Measurements from ENCODE around the gene NEXN.
A peak's percentile ranks its signal among the peaks of the same experiment; 100 is the strongest.

The NEXN gene

DNA sequence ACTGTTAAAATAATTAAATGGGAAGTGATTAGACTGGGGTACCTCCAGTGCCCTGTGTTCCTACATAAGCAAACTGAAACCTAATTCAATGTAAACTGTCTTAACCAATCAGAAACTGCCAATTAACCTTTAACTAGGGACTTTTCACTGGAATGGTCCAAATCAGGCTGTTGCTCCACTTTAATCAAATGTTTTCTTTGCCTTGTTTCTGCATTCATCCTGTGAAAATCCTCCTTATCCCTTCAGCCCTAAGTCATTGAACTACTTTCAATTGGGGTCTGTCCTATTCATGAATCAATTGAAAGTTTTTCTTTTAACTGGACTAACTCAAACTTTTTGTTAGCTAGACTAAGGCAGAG, 95.6 kb downstream of the NEXN start:
- no peak for DNase-seq (ENCODE audit: low read depth in 1 of 2, low spot score in 1 of 2)
- Histone ChIP-seq H3K4me3 (replicated peaks; ENCODE audit: insufficient read depth, low read length) (no peak overlapping the region), H3K27ac (replicated peaks) (no peak overlapping the region), H3K27me3 (ENCODE audit: insufficient read depth, poor library complexity, severe bottlenecking) (no peaks in the 10 kb centered on the region)
- TF ChIP-seq CTCF (IDR thresholded peaks at IDR 0.05; ENCODE audit: insufficient read depth, low read length) (no peak), POLR2AphosphoS5 (IDR thresholded peaks at IDR 0.05; ENCODE audit: low read depth) (no peak), SPI1 (IDR thresholded peaks at IDR 0.05; ENCODE audit: borderline replicate concordance, low read depth) (no peak), GABPA (IDR thresholded peaks at IDR 0.05; ENCODE audit: low read depth) (no peak)
- TF ChIP-seq, protein P1, sequence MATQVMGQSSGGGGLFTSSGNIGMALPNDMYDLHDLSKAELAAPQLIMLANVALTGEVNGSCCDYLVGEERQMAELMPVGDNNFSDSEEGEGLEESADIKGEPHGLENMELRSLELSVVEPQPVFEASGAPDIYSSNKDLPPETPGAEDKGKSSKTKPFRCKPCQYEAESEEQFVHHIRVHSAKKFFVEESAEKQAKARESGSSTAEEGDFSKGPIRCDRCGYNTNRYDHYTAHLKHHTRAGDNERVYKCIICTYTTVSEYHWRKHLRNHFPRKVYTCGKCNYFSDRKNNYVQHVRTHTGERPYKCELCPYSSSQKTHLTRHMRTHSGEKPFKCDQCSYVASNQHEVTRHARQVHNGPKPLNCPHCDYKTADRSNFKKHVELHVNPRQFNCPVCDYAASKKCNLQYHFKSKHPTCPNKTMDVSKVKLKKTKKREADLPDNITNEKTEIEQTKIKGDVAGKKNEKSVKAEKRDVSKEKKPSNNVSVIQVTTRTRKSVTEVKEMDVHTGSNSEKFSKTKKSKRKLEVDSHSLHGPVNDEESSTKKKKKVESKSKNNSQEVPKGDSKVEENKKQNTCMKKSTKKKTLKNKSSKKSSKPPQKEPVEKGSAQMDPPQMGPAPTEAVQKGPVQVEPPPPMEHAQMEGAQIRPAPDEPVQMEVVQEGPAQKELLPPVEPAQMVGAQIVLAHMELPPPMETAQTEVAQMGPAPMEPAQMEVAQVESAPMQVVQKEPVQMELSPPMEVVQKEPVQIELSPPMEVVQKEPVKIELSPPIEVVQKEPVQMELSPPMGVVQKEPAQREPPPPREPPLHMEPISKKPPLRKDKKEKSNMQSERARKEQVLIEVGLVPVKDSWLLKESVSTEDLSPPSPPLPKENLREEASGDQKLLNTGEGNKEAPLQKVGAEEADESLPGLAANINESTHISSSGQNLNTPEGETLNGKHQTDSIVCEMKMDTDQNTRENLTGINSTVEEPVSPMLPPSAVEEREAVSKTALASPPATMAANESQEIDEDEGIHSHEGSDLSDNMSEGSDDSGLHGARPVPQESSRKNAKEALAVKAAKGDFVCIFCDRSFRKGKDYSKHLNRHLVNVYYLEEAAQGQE (IDR thresholded peaks at IDR 0.05; ENCODE audit: insufficient replicate concordance, low read depth), result no peak

GRCh38 chr1:77984629-77985028, 96.2 kb downstream of the NEXN start:
- no peak for DNase-seq (ENCODE audit: low read depth in 1 of 2, low spot score in 1 of 2)
- no peak overlapping the region; the same call in 1 of the 2 replicates for H3K27ac ChIP-seq (replicated peaks)
- H3K27me3 ChIP-seq (ENCODE audit: insufficient read depth, poor library complexity, severe bottlenecking), result no peaks in the 10 kb centered on the region
- TF ChIP-seq CTCF (IDR thresholded peaks at IDR 0.05; ENCODE audit: insufficient read depth, low read length) (no peak), GABPA (IDR thresholded peaks at IDR 0.05; ENCODE audit: low read depth) (no peak), POLR2AphosphoS5 (IDR thresholded peaks at IDR 0.05; ENCODE audit: low read depth) (no peak), SPI1 (IDR thresholded peaks at IDR 0.05; ENCODE audit: borderline replicate concordance, low read depth) (no peak)
- TF ChIP-seq, protein P1 (IDR thresholded peaks at IDR 0.05; ENCODE audit: insufficient replicate concordance, low read depth), result no peak
- no peak overlapping the region for H3K4me3 ChIP-seq (replicated peaks; ENCODE audit: insufficient read depth, low read length)

DNA sequence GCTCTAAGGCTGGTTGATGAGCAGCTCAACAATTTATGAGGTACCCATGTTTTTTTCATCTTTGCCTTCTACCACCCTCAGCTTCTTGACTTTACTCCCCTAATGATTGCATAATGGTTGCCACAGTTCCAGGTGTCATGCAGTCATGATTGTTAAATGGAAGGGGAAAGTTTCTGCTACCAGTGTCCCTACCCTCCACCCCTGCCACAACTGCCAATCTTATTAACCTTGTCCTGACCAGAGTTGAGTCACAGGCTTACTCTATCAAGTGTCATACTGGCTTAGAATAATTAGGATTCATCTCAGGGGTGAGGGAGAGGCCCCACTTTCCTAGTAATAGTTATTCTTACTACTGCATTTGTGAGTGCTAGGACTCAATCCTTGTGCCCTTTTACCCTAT, 98.4 kb downstream of the NEXN start:
- peak overlapping the region; percentile 51 for H3K27ac ChIP-seq (replicated peaks)
- TF ChIP-seq POLR2AphosphoS5 (IDR thresholded peaks at IDR 0.05; ENCODE audit: low read depth) (no peak), CTCF (IDR thresholded peaks at IDR 0.05; ENCODE audit: insufficient read depth, low read length) (no peak), SPI1 (IDR thresholded peaks at IDR 0.05; ENCODE audit: borderline replicate concordance, low read depth) (no peak), GABPA (IDR thresholded peaks at IDR 0.05; ENCODE audit: low read depth) (no peak)
- TF ChIP-seq, protein P1 (IDR thresholded peaks at IDR 0.05; ENCODE audit: insufficient replicate concordance, low read depth), result no peak
- DNase-seq (ENCODE audit: low read depth in 1 of 2, low spot score in 1 of 2), result peak in 1 of 2 experiments; percentile 24

More for the DNA sequence above, 98.4 kb downstream of the NEXN start:
- H3K4me3 ChIP-seq (replicated peaks; ENCODE audit: insufficient read depth, low read length), result no peak overlapping the region
- no peaks in the 10 kb centered on the region for H3K27me3 ChIP-seq (ENCODE audit: insufficient read depth, poor library complexity, severe bottlenecking)

All from HL-60 (cell line).